Bronchial epithelial cell (primary cell): ENCODE measurements around the gene CORO1C. TPM values are rescaled to one million over a fixed set of nuclear protein-coding genes. Genes with fewer than 3 reads are reported as not detected.
"Not testable (repeated sequence)": the region's sequence is repeated elsewhere in the genome, so short reads cannot be mapped to it uniquely, and the experiment has no call there.

Source experiments
- DNase-seq: peaks from one replicate; pipeline ENCODE4 v3.0.0-alpha.2; 2010; ENCODE audit warnings: low read depth
- FAIRE-seq: peaks from 2 replicates; lab custom pipeline; 2011; peaks lifted over from hg19 to GRCh38; lab: Jason Lieb, UNC
- H3K27me3 ChIP-seq: 2 replicates; pipeline ENCODE4 v1.5.1; 2011; ENCODE audit warnings: low read length; ENCODE audit not compliant: control insufficient read depth, insufficient read depth
- H3K36me3 ChIP-seq: 2 replicates; pipeline ENCODE4 v1.5.1; 2011; ENCODE audit warnings: low read length; ENCODE audit not compliant: control insufficient read depth, insufficient read depth
- H3K4me3 ChIP-seq: 2 replicates; pipeline ENCODE4 v1.5.1; 2011; ENCODE audit warnings: mild to moderate bottlenecking, low read depth, low read length, control low read depth
- CTCF ChIP-seq: IDR thresholded peaks from 2 replicates; pipeline ENCODE4 v1.5.1; 2011; ENCODE audit warnings: mild to moderate bottlenecking, moderate library complexity, low read length, control low read depth, inconsistent platforms; ENCODE audit not compliant: insufficient read depth, severe bottlenecking
- total RNA-seq: library from RNA; depleted of rRNA; stranded (reverse); fragments of >200 nt; gene quantifications from 2 replicates; pipeline ENCODE4 v1.2.1, GENCODE V29; 2014

CORO1C gene
- total RNA-seq, 1 donor from 2014 or later: 152 TPM

- Histone ChIP-seq H3K36me3 (no peaks in the 10 kb centered on the region), H3K4me3 (no peak overlapping the region), H3K27me3 (no peaks in the 10 kb centered on the region)
- FAIRE-seq (no peak), DNase-seq (no peak)
- TF ChIP-seq CTCF: no peak
Measured at GRCh38 chr12:108751821-108752220, 20.5 kb upstream of the CORO1C start.

- DNase-seq, H3K36me3 ChIP-seq, FAIRE-seq, H3K4me3 ChIP-seq, H3K27me3 ChIP-seq: not testable (repeated sequence)
Measured at GRCh38 chr12:108751003-108751402, 19.7 kb upstream of the CORO1C start.

- H3K27me3 ChIP-seq: no peaks in the 10 kb centered on the region
- no peak for TF ChIP-seq CTCF
- FAIRE-seq (no peak), DNase-seq (no peak)
- no peak overlapping the region for H3K4me3 ChIP-seq
- H3K36me3 ChIP-seq: no peaks in the 10 kb centered on the region
Measured at GRCh38 chr12:108750526-108750925, 19.2 kb upstream of the CORO1C start.

GRCh38 chr12:108747563-108747962, 16.2 kb upstream of the CORO1C start:
- no peak for TF ChIP-seq CTCF
- no peaks in the 10 kb centered on the region for H3K27me3 ChIP-seq
- H3K4me3 ChIP-seq: no peak overlapping the region
- FAIRE-seq: no peak
- no peak for DNase-seq
- H3K36me3 ChIP-seq: no peaks in the 10 kb centered on the region

GRCh38 chr12:108745641-108746040, 14.3 kb upstream of the CORO1C start:
- FAIRE-seq: no peak

More at GRCh38 chr12:108745641-108746040, 14.3 kb upstream of the CORO1C start:
- DNase-seq: no peak
- TF ChIP-seq CTCF: no peak
- H3K4me3 ChIP-seq: no peak overlapping the region
- H3K27me3 ChIP-seq: no peaks in the 10 kb centered on the region
- no peaks in the 10 kb centered on the region for H3K36me3 ChIP-seq
